Stomach (tissue), 9 donors: ENCODE data around the gene MYLK3. TPM values are rescaled to one million over a fixed set of nuclear protein-coding genes. Genes with fewer than 3 reads are reported as not detected.

Source experiments
- DNase-seq, 2 donors: peaks; one replicate each; pipeline versions ENCODE4 v3.0.0 to v3.0.0-alpha.2; 2013 to 2019
- H3K27ac ChIP-seq, 5 donors: fragments of 200-600 bp in 4 of 5; sonication (generic) in 4 of 5; one replicate each; pipeline ENCODE4 v1.5.1; 2013 to 2019; ENCODE audit warnings: mild to moderate bottlenecking in 1 of 5, moderate library complexity in 1 of 5
- H3K27me3 ChIP-seq, 3 donors: fragments of 200-600 bp; sonication (generic); one replicate each; pipeline ENCODE4 v1.5.1; 2017 to 2019; ENCODE audit warnings: mixed run types in 1 of 3
- H3K36me3 ChIP-seq, 4 donors: fragments of 200-600 bp; sonication (generic); 1 replicate in 3 of 4; 2 replicates in 1 of 4; pipeline ENCODE4 v1.5.1; 2016 to 2019
- H3K4me1 ChIP-seq, 4 donors: fragments of 200-600 bp; sonication (generic); one replicate each; pipeline ENCODE4 v1.5.1; 2016 to 2019
- H3K4me3 ChIP-seq, 4 donors: fragments of 200-600 bp; sonication (generic) in 3 of 4; one replicate each; pipeline ENCODE4 v1.5.1; 2016 to 2019; ENCODE audit warnings: mild to moderate bottlenecking in 1 of 4
- H3K9me3 ChIP-seq, 4 donors: fragments of 200-600 bp; sonication (generic); one replicate each; pipeline ENCODE4 v1.5.1; 2016 to 2019
- EP300 ChIP-seq: sonication (generic); formaldehyde crosslinking; IDR thresholded peaks from one replicate; pipeline ENCODE4 v1.6.1; 2017; ENCODE audit warnings: antibody characterized with exemption
- POLR2A ChIP-seq, 4 donors: fragments of 450-650 bp; IDR thresholded peaks; one replicate each; pipeline ENCODE4 v1.6.1; 2016; ENCODE audit warnings: antibody characterized with exemption in 4 of 4, control low read depth in 2 of 4, mild to moderate bottlenecking in 1 of 4, moderate library complexity in 1 of 4
- POLR2AphosphoS5 ChIP-seq, 3 donors: sonication (generic); formaldehyde crosslinking; IDR thresholded peaks; one replicate each; pipeline ENCODE4 v1.6.1; 2016; ENCODE audit warnings: antibody characterized with exemption in 3 of 3
- WGBS, 5 donors: extraction: QIAGEN DNeasy Blood & Tissue Kit in 3 of 5; methylation state at CpG; one replicate each; pipeline versions ENCODE4 v1.1.5 to v1.1.7; 2013 to 2018; 5-methylcytosine and 5-hydroxymethylcytosine counted together
- intact Hi-C: fragments of 100-400 bp; cut with DNase I; formaldehyde crosslinking; loops from one replicate; pipeline ENCODE4 v1.15.1; 2023; ENCODE audit warnings: low total_unique reads
- polyA plus RNA-seq, 3 donors: library from polyadenylated mRNA; stranded (reverse); fragments of 200-250 nt; gene quantifications; one replicate each; pipeline ENCODE4 v1.2.3, GENCODE V29; 2013
- total RNA-seq, 5 donors: library from RNA; depleted of rRNA; stranded (reverse); fragments of >200 nt; gene quantifications; one replicate each; pipeline versions ENCODE4 v1.1.0 to v1.2.3, GENCODE V29; 2014 to 2016
- TF ChIP-seq, protein P1 (sequence below), 7 experiments: fragments of 450-650 bp in 4 of 7; fragments of 200-600 bp in 3 of 7; sonication (generic) in 3 of 7; IDR thresholded peaks; one replicate each; pipeline ENCODE4 v1.5.1; 2016 to 2019; ENCODE audit warnings: antibody characterized with exemption in 7 of 7, control low read depth in 2 of 7, mild to moderate bottlenecking in 1 of 7
- donor health status: healthy with polysubstance abuse.
- donor health status: Bipolar disorder and iron deficiency.
- donor health status: healthy.

The MYLK3 gene
- total and polyA plus RNA-seq, 8 donors, result 0.05 to 0.46 (median 0.12) TPM; not detected in 4

GRCh38 chr16:46748775-46749705 is 896 bp upstream of the MYLK3 start:
- H3K27ac ChIP-seq, result no peak overlapping the region
- WGBS, 5 donors, result 64 to 74% (median 68%) methylated on average over 17 to 20 of the region's 20 CpGs
- TF ChIP-seq POLR2A (IDR thresholded peaks at IDR 0.05) (no peak), POLR2AphosphoS5 (IDR thresholded peaks at IDR 0.05) (no peak), EP300 (no peak)
- TF ChIP-seq, protein P1, sequence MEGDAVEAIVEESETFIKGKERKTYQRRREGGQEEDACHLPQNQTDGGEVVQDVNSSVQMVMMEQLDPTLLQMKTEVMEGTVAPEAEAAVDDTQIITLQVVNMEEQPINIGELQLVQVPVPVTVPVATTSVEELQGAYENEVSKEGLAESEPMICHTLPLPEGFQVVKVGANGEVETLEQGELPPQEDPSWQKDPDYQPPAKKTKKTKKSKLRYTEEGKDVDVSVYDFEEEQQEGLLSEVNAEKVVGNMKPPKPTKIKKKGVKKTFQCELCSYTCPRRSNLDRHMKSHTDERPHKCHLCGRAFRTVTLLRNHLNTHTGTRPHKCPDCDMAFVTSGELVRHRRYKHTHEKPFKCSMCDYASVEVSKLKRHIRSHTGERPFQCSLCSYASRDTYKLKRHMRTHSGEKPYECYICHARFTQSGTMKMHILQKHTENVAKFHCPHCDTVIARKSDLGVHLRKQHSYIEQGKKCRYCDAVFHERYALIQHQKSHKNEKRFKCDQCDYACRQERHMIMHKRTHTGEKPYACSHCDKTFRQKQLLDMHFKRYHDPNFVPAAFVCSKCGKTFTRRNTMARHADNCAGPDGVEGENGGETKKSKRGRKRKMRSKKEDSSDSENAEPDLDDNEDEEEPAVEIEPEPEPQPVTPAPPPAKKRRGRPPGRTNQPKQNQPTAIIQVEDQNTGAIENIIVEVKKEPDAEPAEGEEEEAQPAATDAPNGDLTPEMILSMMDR (IDR thresholded peaks at IDR 0.05), result no peak
- intact Hi-C loops, result no loop called here
- DNase-seq, result no peak
- no peak overlapping the region for H3K4me3 ChIP-seq
- peaks cover 0 to 5% (median 0%) of the 10 kb centered on the region in 4 donors for H3K4me1 ChIP-seq
- H3K36me3 ChIP-seq, result no peaks in the 10 kb centered on the region
- no peaks in the 10 kb centered on the region for H3K9me3 ChIP-seq
- H3K27me3 ChIP-seq, result no peaks in the 10 kb centered on the region

GRCh38 chr16:46746821-46747776 is 1.0 kb downstream of the MYLK3 start:
- Histone ChIP-seq H3K27me3 (no peaks in the 10 kb centered on the region), H3K4me3 (no peak overlapping the region), H3K27ac (no peak overlapping the region), H3K4me1 (peaks cover 0 to 5% (median 0%) of the 10 kb centered on the region in 4 donors), H3K9me3 (no peaks in the 10 kb centered on the region), H3K36me3 (no peaks in the 10 kb centered on the region)
- TF ChIP-seq, protein P1 (IDR thresholded peaks at IDR 0.05), result no peak
- WGBS, 5 donors, result 73 to 85% (median 82%) methylated on average over 10 to 15 of the region's 15 CpGs
- no peak for DNase-seq
- intact Hi-C loops, result no loop called here

DNA sequence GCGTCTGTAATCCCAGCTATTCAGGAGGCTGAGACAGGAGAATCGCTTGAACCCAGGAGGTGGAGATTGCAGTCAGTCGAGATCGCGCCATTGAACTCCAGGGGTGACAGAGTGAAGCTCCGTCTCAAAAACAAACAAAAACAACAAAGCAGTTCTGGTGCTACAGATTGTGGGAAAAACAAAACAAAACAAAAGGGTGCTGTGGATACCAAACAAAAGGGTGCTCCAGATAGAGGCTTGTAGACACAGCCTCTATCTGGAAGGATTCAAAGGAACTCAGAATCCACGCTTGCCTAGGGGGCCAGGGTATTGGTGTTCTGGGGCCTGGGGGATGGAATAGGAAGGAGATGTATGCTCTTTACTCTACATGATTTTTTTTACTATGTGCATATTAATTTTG is 2.5 kb downstream of the MYLK3 start:
- DNase-seq, result no peak
- intact Hi-C loops, result no loop called here
- no peaks in the 10 kb centered on the region for H3K27me3 ChIP-seq
- WGBS, 5 donors, result 61 to 81% (median 65%) methylated on average over 7 of the region's 7 CpGs
- no peaks in the 10 kb centered on the region for H3K9me3 ChIP-seq
- no peak overlapping the region for H3K4me3 ChIP-seq
- H3K36me3 ChIP-seq, result no peaks in the 10 kb centered on the region
- TF ChIP-seq EP300, result no peak
- no peak overlapping the region for H3K27ac ChIP-seq
- peaks cover 0 to 5% (median 0%) of the 10 kb centered on the region in 4 donors for H3K4me1 ChIP-seq

DNA sequence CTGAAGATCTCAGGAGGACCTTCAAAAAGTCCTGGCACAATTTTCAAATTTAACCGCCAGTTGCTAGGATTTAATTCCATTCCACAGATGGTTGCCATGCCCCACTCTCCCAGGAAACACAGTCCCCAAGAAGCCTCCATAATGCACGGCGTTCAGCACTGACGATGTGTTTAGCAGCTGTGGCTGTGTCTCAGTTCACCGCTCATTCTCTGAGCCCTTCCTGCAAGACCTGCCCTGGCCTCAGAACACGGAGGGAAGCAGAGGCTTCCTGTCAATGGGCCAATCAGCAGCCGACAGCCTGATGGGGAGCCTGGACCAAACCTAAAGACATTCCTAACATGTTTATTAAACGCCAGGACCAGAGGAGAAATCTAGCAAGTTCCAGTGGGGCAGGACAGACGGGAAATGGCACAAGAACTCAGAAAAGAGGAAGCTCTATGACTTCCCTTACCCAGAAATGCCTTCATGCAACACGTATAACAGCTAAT is 4.9 kb downstream of the MYLK3 start:
- intact Hi-C loops, result no loop called here
- peak overlapping the region in 2 of 5 donors; percentile 62 to 70 for H3K27ac ChIP-seq

DNA sequence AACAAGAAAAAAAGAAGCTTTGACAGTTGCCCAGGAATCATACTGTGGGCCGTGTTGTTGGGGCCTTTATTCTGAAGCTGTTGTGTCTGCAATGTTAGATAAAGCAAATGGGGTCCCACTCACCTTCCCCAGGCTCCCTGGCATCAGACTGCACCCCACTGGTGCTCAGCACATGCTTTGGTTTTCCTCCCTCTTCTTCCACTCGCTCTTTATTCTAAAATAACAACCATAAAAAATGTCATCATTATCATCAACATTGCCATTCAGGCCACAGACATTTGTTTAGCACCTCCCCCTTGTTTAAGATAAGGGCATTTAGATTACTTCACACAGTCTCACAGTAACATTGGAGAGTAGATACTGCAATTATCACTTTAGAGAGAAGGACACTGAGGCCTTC is 8.2 kb downstream of the MYLK3 start:
- intact Hi-C loops, result no loop called here
- Histone ChIP-seq H3K9me3 (no peaks in the 10 kb centered on the region), H3K27ac (no peak overlapping the region), H3K4me3 (no peak overlapping the region), H3K27me3 (no peaks in the 10 kb centered on the region), H3K4me1 (no peaks in the 10 kb centered on the region), H3K36me3 (no peaks in the 10 kb centered on the region)
- no peak for DNase-seq
- WGBS, 5 donors, result 40 to 51% (median 46%) methylated on average over 2 of the region's 2 CpGs
- TF ChIP-seq, protein P1 (IDR thresholded peaks at IDR 0.05), result no peak
- no peak for TF ChIP-seq POLR2A (IDR thresholded peaks at IDR 0.05)
- no peak for TF ChIP-seq EP300
- no peak for TF ChIP-seq POLR2AphosphoS5 (IDR thresholded peaks at IDR 0.05)

More for the DNA sequence above, 4.9 kb downstream of the MYLK3 start:
- H3K27me3 ChIP-seq, result no peaks in the 10 kb centered on the region
- H3K4me3 ChIP-seq, result no peak overlapping the region
- no peaks in the 10 kb centered on the region for H3K9me3 ChIP-seq
- WGBS, 5 donors, result 28 to 39% (median 39%) methylated on average over 6 to 10 of the region's 10 CpGs
- peak in 1 of 2 donors; percentile 26 for DNase-seq
- H3K4me1 ChIP-seq, result peaks cover 0 to under 1% (median 0%) of the 10 kb centered on the region in 4 donors
- no peak for TF ChIP-seq POLR2AphosphoS5 (IDR thresholded peaks at IDR 0.05)
- TF ChIP-seq EP300, result no peak
- no peaks in the 10 kb centered on the region for H3K36me3 ChIP-seq
